NCI-H510A treated with DMSO at 0.1 percent for 48 hours (cell line): Measurements from ENCODE around the gene AHI1.
"Not testable (repeated sequence)": the region's sequence is repeated elsewhere in the genome, so short reads cannot be mapped to it uniquely, and the experiment has no call there.

Experiments
- DNase-seq: peaks from one replicate; lab custom pipeline; 2025; lab: John Stamatoyannopoulos, UW

The AHI1 gene

DNA sequence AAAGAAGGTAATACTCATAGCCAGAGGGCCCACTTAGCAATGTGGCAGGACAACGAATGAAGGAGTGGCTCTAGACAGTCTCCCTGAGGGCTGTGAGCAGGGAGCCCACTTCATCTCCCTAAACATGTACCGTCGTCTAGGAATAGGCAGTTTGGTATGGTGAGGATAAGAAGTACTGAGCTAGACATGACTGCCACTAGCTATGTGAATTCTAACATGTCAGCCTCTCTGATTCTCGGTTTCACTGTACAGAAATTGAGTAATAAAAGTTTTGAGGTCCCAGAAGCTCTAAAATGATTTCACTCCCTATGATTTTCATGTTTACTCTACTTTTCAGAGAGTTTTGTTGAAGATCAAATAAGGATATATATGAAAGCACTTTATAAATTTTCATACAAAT, 107.1 kb downstream of the AHI1 start:
- no peak for DNase-seq

DNA sequence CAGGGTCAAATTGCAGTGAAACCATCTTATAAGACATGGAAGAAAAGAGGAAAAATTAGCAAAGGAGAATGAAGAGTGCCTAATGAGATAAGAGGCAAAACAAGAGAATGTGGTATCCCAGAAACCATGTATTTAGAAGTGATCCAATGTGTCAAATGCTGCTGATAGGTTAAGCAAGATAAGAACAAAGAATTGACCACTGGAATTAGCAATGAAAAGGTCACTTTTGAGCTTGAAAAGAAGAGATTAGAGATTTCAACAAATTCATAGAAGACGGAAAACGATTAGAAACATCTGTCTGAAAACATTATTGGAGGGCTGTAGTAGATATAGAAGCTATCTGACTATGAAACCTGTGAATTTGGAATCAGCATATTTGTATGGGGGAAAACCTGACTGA, 112.2 kb downstream of the AHI1 start:
- no peak for DNase-seq

DNA sequence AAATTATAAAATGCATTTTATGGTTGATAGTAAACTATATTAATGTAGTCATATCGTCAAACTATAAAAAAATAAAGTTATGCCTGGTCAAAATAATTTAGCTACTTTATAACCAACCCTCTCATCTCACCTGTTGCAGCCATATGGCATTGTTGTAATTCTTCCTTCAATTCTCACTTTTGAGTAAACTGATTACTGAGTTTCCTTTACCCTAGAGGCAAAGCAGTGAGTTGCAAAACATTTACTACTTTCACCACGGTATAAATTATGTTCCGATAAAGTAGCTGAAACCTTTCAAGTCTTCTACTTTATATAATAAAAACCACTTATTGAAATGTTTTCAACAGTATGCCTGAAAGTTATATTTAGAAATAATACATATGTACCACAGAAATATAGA, 113.8 kb downstream of the AHI1 start:
- no peak for DNase-seq

- no peak for DNase-seq
Measured at GRCh38 chr6:135383301-135383700, 114.2 kb downstream of the AHI1 start.

DNA sequence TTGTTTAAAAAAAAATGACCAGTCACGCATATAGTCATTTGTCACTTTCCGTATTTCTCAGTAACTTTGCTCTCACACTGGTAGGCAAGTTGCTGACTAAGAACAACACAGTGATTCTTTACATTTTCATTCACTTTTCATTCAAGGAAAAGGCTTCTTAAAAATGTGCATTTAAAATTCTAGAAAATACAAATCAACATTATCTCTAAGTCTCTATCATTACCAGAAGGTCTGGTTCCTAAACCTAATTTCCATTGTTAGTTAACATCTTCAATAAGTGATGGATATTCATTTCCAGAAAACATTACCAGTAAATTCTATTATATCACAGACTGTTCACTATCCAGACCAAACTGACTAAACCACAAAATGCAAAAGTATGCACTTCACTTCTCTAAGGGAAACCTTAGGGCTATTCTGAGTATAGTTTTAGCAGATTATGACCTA, 115.3 kb downstream of the AHI1 start:
- DNase-seq, result no peak

- no peak for DNase-seq
Measured at GRCh38 chr6:135380793-135381192, 116.7 kb downstream of the AHI1 start.

- no peak for DNase-seq
Measured at GRCh38 chr6:135379647-135380046, 117.9 kb downstream of the AHI1 start.

GRCh38 chr6:135372758-135373157, 124.8 kb downstream of the AHI1 start:
- DNase-seq, result no peak

DNA sequence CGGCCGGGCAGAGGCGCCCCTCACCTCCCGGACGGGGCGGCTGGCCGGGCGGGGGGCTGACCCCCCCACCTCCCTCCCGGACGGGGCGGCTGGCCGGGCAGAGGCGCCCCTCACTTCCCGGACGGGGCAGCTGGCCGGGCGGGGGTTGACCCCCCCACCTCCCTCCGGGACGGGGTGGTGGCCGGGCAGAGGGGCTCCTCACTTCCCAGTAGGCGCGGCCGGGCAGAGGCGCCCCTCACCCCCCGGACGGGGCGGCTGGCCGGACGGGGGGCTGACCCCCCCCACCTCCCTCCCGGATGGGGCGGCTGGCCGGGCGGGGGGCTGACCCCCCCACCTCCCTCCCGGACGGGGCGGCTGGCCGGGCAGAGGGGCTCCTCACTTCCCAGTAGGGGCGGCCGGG, 133.9 kb downstream of the AHI1 start:
- DNase-seq, result not testable (repeated sequence)

DNA sequence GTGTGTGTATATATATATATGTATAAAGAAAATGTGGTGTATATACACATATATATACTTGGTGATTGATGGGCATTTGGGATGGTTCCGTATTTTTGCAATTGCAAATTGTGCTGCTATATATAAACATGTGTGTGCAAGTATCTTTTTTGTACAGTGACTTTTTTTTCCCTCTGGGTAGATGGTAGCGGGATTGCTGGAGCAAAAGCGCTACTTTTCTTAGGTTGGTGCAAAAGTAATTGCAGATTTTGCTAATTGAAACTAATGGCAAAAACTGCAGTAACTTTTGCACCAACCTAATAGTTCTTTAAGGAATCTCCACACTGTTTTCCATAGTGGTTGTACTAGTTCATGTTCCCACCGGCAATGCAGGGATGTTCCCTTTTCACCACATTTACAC, 135.4 kb downstream of the AHI1 start:
- DNase-seq, result no peak

DNA sequence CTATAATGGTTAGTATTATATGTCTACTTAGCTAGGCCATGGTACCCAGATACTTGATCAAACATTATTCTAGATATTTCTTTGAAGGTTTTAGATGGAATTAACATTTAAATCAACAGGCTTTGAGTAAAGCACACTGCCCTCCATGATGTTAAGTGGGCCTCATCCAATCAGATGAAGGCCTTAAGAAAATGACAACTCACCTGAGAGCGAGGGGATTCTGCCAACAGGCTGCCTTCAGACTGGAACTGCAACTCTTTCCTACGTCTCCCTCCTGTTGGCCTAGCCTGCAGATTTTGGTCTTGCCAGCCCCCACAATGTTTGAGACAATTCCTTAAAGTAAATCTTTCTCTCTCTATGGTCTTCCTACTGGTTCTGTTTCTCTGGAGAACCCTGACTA, 137.3 kb downstream of the AHI1 start:
- DNase-seq, result no peak

DNA sequence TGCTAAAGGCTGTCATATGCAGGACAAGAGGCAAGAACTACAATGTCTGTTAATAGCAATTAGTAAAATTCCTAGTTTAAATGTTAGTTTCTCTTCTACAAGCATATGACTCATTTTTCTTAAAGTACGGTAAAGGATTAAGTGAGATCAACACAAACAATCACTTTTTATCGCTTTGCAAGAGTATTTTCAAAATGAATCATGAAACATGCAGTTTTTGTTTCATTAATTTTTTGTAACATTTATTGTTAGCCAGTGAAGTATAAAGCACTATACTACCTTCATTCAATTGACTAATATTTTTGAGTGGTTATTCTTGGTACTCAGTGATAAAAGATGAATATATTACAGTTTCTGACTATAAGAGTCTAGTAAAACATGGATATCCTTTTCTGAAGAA, 138.6 kb downstream of the AHI1 start:
- no peak for DNase-seq

DNA sequence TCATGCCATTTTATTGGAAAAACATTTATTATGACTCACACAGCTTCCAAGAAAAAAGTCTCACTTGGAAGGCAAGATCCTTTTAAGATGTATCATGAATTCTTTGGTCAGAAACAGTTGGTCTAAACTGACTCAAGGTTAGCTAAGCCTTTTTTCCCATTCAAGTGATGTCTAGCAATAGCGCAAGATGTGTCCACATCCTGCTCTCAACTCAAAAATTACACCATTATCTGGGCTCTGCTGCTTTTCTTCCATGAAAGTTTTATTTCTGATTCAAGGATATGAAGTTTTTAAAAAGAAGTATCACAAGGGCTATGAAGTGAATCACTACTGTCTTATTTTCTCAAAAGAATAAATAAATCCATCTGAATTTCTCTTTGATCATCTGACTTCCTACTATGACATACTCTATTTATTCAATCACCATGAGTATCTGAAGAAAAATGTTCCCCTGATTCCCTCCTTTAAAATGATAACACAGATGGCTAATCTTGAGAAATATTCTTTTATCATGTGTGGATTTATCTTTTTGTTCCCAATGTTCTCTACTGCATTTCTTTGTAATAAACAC, 139.2 kb downstream of the AHI1 start:
- DNase-seq, result no peak

DNA sequence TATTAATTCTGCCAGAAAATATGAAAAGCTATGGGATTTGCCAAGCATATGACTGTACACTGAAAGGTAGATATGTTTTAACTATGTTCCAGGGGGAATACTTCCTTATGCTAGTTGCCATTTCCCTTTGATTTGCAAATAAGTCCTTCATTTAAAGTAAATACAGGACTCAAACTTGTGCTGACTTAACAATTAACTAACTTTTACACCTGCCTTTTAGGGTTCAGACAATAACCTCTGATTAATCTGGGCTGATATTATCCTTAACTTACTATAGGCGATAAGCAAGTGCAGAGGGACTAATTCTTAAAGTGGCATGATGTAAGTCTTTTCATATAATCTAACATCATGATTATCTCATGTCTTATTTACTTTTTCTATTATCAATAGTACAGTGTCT, 143.1 kb downstream of the AHI1 start:
- no peak for DNase-seq

GRCh38 chr6:135353113-135353512, 144.4 kb downstream of the AHI1 start:
- no peak for DNase-seq

GRCh38 chr6:135351635-135352034, 145.9 kb downstream of the AHI1 start:
- DNase-seq, result no peak

- no peak for DNase-seq
Measured at GRCh38 chr6:135347887-135348286, 149.7 kb downstream of the AHI1 start.

GRCh38 chr6:135346747-135347146, 150.8 kb downstream of the AHI1 start:
- no peak for DNase-seq

DNA sequence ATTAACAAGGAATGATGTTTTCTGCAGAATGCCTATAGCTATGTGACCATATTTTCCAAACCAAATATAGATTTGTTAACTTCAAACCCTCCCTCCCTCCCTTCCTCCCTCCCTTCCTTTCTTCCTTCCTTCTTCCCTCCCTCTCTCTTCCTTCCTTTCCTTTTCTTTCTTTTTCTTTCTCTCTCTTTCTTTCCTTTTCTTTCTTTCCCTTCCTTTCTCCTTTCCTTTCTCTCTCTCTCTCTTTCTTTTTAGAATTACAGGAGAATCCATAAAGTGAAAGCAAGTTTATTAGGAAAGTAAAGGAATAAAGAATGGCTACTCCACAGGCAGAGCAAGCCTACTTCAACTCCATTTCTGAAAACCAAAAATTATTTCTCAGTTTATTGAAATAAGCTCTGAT, 153.0 kb downstream of the AHI1 start:
- DNase-seq, result no peak

- DNase-seq, result not testable (repeated sequence)
Measured at GRCh38 chr6:135339920-135340319, 157.6 kb downstream of the AHI1 start.

GRCh38 chr6:135334169-135334568, 163.4 kb downstream of the AHI1 start:
- DNase-seq, result no peak

- no peak for DNase-seq
Measured at GRCh38 chr6:135331002-135331401, 166.5 kb downstream of the AHI1 start.

DNA sequence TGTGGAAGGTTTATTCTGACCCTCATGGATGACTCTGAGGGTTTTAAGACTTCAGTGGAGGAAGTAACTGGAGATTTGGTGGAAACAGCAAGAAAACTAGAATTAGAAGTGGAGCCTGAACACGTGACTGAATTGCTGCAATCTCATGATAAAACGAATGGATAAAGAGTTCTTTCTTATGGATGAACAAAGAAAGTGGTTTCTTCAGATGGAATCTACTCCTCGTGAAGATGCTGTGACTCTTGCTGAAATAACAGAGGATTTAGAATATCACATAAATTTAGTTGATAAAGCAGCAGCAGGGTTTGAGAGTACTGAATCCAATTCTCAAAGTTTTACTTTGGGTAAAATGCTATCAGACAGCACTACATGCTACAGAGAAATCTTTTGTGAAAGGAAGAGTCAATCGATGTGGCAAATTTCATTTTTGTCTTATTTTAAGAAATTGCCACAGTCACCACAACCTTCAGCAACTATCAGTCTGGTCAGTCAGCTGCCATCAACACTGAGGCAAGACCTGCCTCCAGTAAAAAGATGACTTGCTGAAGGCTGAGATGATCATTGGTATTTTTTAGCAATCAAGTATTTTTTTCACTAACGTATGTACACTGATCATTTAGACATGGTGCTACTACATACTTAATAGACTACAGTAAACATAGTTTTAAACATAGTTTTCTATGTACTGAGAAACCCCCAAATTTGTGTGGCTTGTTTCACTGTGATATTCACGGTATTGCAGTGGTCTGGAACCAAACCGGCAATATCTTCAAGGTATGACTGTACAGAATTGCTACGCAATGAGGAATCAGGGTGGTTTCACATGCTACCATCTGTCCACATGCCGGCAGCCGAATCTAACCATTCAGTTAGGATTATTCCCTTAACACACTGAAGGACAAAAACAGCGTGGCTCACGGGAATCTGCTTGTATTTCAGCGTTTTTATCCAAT, 167.4 kb downstream of the AHI1 start:
- DNase-seq, result no peak

- DNase-seq, result no peak
Measured at GRCh38 chr6:135328136-135328535, 169.4 kb downstream of the AHI1 start.
